ENCODE data around the gene KCNQ5. TPM values are rescaled to one million over a fixed set of nuclear protein-coding genes. Genes with fewer than 3 reads are reported as not detected.

KCNQ5 gene
- total RNA-seq, 4 donors from 2014 or later = 0.14 to 1.2 (median 0.48) TPM; not detected in 1

DNA sequence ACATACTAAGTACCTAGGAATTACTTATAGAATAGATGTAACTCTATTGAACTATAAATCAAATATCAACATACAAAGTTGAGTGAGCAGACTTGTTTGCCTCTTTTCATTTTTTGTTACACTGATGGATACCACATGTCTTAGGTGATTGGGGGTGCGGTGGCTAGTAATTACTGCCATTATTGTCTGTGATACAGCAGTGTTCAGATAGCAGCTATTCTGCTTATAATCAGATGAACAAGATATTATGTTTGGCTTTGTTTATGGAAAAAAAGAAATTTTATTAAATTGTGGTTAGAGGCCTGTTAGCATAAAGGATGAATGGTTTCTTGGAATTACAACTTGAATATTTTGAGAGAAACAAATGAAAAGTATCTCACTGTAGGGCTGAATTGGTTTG, 55.9 kb downstream of the KCNQ5 start:
- no peak for DNase-seq
- in situ Hi-C loops (cut with MboI; ENCODE audit: low pct_ligation_motif_present in 1 of 4, low pct_unique_long_range_greater_than_20kb in 1 of 4, low sequenced_read_pairs in 3 of 4) = no loop called here
- no peaks in the 10 kb centered on the region for H3K27me3 ChIP-seq
- no peaks in the 10 kb centered on the region for H3K36me3 ChIP-seq
- no peaks in the 10 kb centered on the region for H3K9me3 ChIP-seq
- 79 to 100% methylated on average over 1 of the region's 1 CpG for WGBS, 2 donors (ENCODE audit: low coverage in 1 of 2)
- no peak overlapping the region for H3K4me3 ChIP-seq
- H3K4me1 ChIP-seq = no peaks in the 10 kb centered on the region
- TF ChIP-seq POLR2A (IDR thresholded peaks at IDR 0.05) (no peak), EP300 (IDR thresholded peaks at IDR 0.05; ENCODE audit: low read depth) (no peak), POLR2AphosphoS5 (IDR thresholded peaks at IDR 0.05) (no peak)
- TF ChIP-seq, protein P1, sequence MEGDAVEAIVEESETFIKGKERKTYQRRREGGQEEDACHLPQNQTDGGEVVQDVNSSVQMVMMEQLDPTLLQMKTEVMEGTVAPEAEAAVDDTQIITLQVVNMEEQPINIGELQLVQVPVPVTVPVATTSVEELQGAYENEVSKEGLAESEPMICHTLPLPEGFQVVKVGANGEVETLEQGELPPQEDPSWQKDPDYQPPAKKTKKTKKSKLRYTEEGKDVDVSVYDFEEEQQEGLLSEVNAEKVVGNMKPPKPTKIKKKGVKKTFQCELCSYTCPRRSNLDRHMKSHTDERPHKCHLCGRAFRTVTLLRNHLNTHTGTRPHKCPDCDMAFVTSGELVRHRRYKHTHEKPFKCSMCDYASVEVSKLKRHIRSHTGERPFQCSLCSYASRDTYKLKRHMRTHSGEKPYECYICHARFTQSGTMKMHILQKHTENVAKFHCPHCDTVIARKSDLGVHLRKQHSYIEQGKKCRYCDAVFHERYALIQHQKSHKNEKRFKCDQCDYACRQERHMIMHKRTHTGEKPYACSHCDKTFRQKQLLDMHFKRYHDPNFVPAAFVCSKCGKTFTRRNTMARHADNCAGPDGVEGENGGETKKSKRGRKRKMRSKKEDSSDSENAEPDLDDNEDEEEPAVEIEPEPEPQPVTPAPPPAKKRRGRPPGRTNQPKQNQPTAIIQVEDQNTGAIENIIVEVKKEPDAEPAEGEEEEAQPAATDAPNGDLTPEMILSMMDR (IDR thresholded peaks at IDR 0.05) = no peak
- intact Hi-C loops (cut with DNase I; ENCODE audit: low total_unique reads) = no loop called here
- H3K27ac ChIP-seq = no peak overlapping the region

DNA sequence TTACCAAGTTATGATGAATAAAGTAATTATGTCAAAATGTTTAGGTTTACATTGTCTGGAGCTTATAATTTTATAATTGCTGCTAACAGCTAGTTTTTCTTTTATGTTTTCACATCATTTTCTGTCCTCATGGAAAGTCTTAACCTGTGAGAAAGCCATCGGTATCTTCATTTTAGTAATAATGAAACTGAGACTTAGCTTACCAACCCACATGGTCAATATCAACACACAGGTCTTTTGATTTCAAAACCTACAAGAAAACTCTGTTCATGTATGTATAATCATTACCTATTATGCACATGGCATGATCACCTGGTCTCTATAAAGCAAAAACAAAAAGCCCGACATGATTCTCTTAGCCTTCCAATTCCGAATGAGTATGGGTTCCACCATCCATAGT, 61.9 kb downstream of the KCNQ5 start:
- Histone ChIP-seq H3K4me1 (no peaks in the 10 kb centered on the region), H3K9me3 (no peaks in the 10 kb centered on the region), H3K27me3 (no peaks in the 10 kb centered on the region), H3K4me3 (no peak overlapping the region), H3K27ac (no peak overlapping the region), H3K36me3 (no peaks in the 10 kb centered on the region)
- no peak for DNase-seq
- TF ChIP-seq, protein P1 (IDR thresholded peaks at IDR 0.05) = no peak
- TF ChIP-seq POLR2AphosphoS5 (IDR thresholded peaks at IDR 0.05) (no peak), POLR2A (IDR thresholded peaks at IDR 0.05) (no peak), EP300 (IDR thresholded peaks at IDR 0.05; ENCODE audit: low read depth) (no peak)
- 84 to 85% methylated on average over 3 of the region's 3 CpGs for WGBS, 2 donors (ENCODE audit: low coverage in 1 of 2)
- in situ Hi-C loops (cut with MboI; ENCODE audit: low pct_ligation_motif_present in 1 of 4, low pct_unique_long_range_greater_than_20kb in 1 of 4, low sequenced_read_pairs in 3 of 4) (no loop called here), intact Hi-C loops (cut with DNase I; ENCODE audit: low total_unique reads) (no loop called here)

DNA sequence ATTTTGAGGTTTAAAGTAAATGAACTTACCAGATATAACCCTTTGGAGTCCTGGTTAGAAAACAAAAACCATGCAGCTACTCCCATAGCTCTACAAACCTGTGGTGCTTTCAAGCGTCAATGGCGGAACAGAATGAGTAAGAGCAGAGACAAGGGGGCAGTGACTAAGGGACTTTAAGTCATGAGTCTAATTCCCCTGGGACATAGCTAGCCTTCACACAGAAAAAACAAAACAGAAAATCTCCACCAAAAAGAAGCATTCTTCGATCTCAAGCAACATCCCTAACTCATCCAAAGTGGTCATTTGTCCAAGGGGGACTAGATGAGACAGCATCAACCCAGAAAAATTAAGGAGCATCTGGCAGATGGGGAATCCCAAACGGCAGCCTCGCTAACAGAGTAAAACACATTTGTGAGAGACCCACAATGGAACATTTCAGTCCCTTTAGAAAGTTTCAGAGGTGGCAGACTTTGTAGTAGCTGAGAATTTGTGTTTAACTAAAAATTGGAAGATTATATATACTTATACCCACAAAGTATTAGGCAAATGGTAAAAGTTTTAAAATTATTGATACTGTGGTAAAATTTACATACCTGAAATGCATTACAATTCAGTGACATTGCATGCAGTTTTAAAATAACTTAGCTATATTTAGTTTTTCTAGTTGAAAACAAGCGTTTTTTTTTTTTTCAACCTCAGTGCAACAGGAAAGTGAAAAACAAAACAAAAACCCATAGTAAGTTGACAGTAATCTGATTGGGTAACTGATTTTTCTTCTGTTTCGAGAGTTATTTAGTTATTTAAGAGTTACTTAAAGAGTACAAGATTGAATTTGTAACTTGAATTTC, 67.5 kb downstream of the KCNQ5 start:
- TF ChIP-seq POLR2A (IDR thresholded peaks at IDR 0.05) (no peak), POLR2AphosphoS5 (IDR thresholded peaks at IDR 0.05) (no peak), EP300 (IDR thresholded peaks at IDR 0.05; ENCODE audit: low read depth) (no peak)
- TF ChIP-seq, protein P1 (IDR thresholded peaks at IDR 0.05) = no peak
- no peaks in the 10 kb centered on the region for H3K27me3 ChIP-seq
- DNase-seq = no peak
- no peaks in the 10 kb centered on the region for H3K36me3 ChIP-seq
- intact Hi-C loops (cut with DNase I; ENCODE audit: low total_unique reads) = no loop called here
- 67 to 70% methylated on average over 6 to 7 of the region's 7 CpGs for WGBS, 2 donors (ENCODE audit: low coverage in 1 of 2)
- no peaks in the 10 kb centered on the region for H3K9me3 ChIP-seq
- no peak overlapping the region for H3K4me3 ChIP-seq
- no peaks in the 10 kb centered on the region for H3K4me1 ChIP-seq
- H3K27ac ChIP-seq = no peak overlapping the region
- in situ Hi-C loops (cut with MboI; ENCODE audit: low pct_ligation_motif_present in 1 of 4, low pct_unique_long_range_greater_than_20kb in 1 of 4, low sequenced_read_pairs in 3 of 4) = no loop called here

DNA sequence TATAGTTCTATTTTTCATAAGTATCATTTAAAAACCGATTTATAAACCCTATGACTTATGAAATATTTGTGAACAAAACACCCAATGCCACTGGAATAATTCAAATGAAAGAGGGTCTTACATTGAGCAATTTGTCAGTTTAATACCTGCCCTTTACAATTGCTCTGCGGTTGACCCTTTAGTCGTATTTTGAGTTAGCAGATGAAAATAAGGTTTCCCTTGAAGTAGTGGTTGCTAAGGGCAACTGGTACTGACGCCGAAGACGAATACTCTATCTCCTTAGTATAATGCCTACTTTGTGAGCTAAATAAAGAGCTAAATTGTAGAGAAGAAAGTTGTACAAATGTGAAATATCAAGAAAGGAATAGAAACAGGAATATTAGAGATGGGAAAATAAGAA, 69.4 kb downstream of the KCNQ5 start:
- no peak for DNase-seq
- H3K4me3 ChIP-seq = no peak overlapping the region
- H3K4me1 ChIP-seq = no peaks in the 10 kb centered on the region
- intact Hi-C loops (cut with DNase I; ENCODE audit: low total_unique reads) (no loop called here), in situ Hi-C loops (cut with MboI; ENCODE audit: low pct_ligation_motif_present in 1 of 4, low pct_unique_long_range_greater_than_20kb in 1 of 4, low sequenced_read_pairs in 3 of 4) (no loop called here)
- no peak overlapping the region for H3K27ac ChIP-seq
- no peaks in the 10 kb centered on the region for H3K36me3 ChIP-seq
- TF ChIP-seq, protein P1 (IDR thresholded peaks at IDR 0.05) = no peak
- no peak for TF ChIP-seq EP300 (IDR thresholded peaks at IDR 0.05; ENCODE audit: low read depth)
- H3K27me3 ChIP-seq = no peaks in the 10 kb centered on the region
- 83 to 84% methylated on average over 6 of the region's 6 CpGs for WGBS, 2 donors (ENCODE audit: low coverage in 1 of 2)
- H3K9me3 ChIP-seq = no peaks in the 10 kb centered on the region

All from transverse colon (tissue), 4 donors.